Glutamatergic neuron (in vitro differentiated cells): ENCODE results near the gene TOGARAM1. TPM values are rescaled to one million over a fixed set of nuclear protein-coding genes. Genes with fewer than 3 reads are reported as not detected.

Source experiments
- DNase-seq: peaks from one replicate; pipeline ENCODE4 v3.0.0; 2022
- H3K27ac Mint-ChIP-seq: one replicate; pipeline ENCODE4 v1.8.0; 2020; ENCODE audit warnings: mild to moderate bottlenecking, mixed read lengths, inconsistent platforms; ENCODE audit not compliant: unreplicated experiment
- H3K27me3 Mint-ChIP-seq: one replicate; pipeline ENCODE4 v1.8.0; 2020; ENCODE audit warnings: mild to moderate bottlenecking, moderate library complexity, mixed read lengths, inconsistent platforms; ENCODE audit not compliant: unreplicated experiment
- H3K36me3 Mint-ChIP-seq: one replicate; pipeline ENCODE4 v1.8.0; 2020; ENCODE audit warnings: mild to moderate bottlenecking, mixed read lengths, inconsistent platforms; ENCODE audit not compliant: unreplicated experiment
- H3K4me1 Mint-ChIP-seq: one replicate; pipeline ENCODE4 v1.8.0; 2020; ENCODE audit warnings: mild to moderate bottlenecking, low read depth, mixed read lengths, inconsistent platforms; ENCODE audit not compliant: unreplicated experiment
- H3K4me3 Mint-ChIP-seq: one replicate; pipeline ENCODE4 v1.8.0; 2020; ENCODE audit warnings: mild to moderate bottlenecking, mixed read lengths, inconsistent platforms; ENCODE audit not compliant: unreplicated experiment
- H3K9me3 Mint-ChIP-seq: one replicate; pipeline ENCODE4 v1.8.0; 2020; ENCODE audit warnings: mild to moderate bottlenecking, moderate library complexity, mixed read lengths, inconsistent platforms; ENCODE audit not compliant: unreplicated experiment
- CTCF ChIP-seq: fragments of 200-600 bp; sonication (generic); IDR thresholded peaks from one replicate; pipeline ENCODE4 v1.5.0; 2021; ENCODE audit not compliant: partially characterized antibody, unreplicated experiment
- total RNA-seq: library from RNA; stranded (reverse); fragmentation: NEBNext Ultra II Directional; extraction: Animal tissue kit (Norgen Biotek cat#: 25700); gene quantifications from one replicate; pipeline ENCODE4 v1.2.1, GENCODE V29; 2021; ENCODE audit not compliant: unreplicated experiment

TOGARAM1 gene
- total RNA-seq, 1 donor from 2014 or later = 16.7 TPM

- Mint-ChIP-seq H3K27ac (no peak overlapping the region), H3K4me1 (no peaks in the 10 kb centered on the region), H3K36me3 (peaks cover 10% of the 10 kb centered on the region), H3K27me3 (no peaks in the 10 kb centered on the region), H3K9me3 (no peaks in the 10 kb centered on the region), H3K4me3 (no peak overlapping the region)
- no peak for DNase-seq
- no peak for TF ChIP-seq CTCF
Measured at GRCh38 chr14:45123271-45123670, 161.3 kb downstream of the TOGARAM1 start.

Other genes starting within 250 kb of the TOGARAM1 start
- gene KLHL28, start 243 bp upstream of the TOGARAM1 start, total RNA-seq = 25.4 TPM
- gene PRPF39, start 121.9 kb downstream of the TOGARAM1 start, total RNA-seq = 46.7 TPM
- gene FKBP3, start 172.3 kb downstream of the TOGARAM1 start, total RNA-seq = 95.1 TPM
- 9.6 TPM for gene FANCM, start 173.7 kb downstream of the TOGARAM1 start, total RNA-seq